GM23248 (cell line): ENCODE results near the gene RRP8.

ENCODE experiments used
- EZH2 ChIP-seq: fragments of 200-600 bp; sonication (generic); IDR thresholded peaks from 2 replicates; pipeline ENCODE4 v1.6.1; 2018; ENCODE audit warnings: antibody characterized with exemption, mild to moderate bottlenecking; ENCODE audit not compliant: insufficient read depth, poor library complexity, severe bottlenecking
- EZH2phosphoT487 ChIP-seq: fragments of 200-600 bp; sonication (generic); IDR thresholded peaks from 2 replicates; pipeline ENCODE4 v1.6.1; 2018; ENCODE audit warnings: antibody characterized with exemption, moderate library complexity, mild to moderate bottlenecking, low read depth; ENCODE audit not compliant: insufficient read depth

- TF ChIP-seq EZH2: no peak
- no peak for TF ChIP-seq EZH2phosphoT487
Measured at GRCh38 chr11:6636480-6636879, 33.1 kb upstream of the RRP8 start.
